B cell (primary cell): Measurements from ENCODE around the gene KCNJ18. TPM values are rescaled to one million over a fixed set of nuclear protein-coding genes. Genes with fewer than 3 reads are reported as not detected.

Experiments used
- ATAC-seq: fragments of 200-7000 bp; cut with Tn5 transposase; one replicate; pipeline ENCODE4 v1.10.0; 2021; ENCODE audit warnings: low read depth, mild to moderate bottlenecking, moderate number of reproducible peaks, moderate library complexity
- CTCF ChIA-PET: fragments of 350-600 bp; sonication (Branson Sonifier 250); formaldehyde crosslinking; loops from one replicate; lab custom pipeline; 2021; ENCODE audit warnings: antibody characterized with exemption, inconsistent platforms; lab: Charles Lee
- POLR2A ChIA-PET: fragments of 350-600 bp; sonication (Branson Sonifier 250); formaldehyde crosslinking; loops from one replicate; lab custom pipeline; 2021; ENCODE audit warnings: antibody characterized with exemption; lab: Charles Lee
- DNase-seq: peaks from one replicate; pipeline ENCODE4 v3.0.0; 2013
- H2AFZ ChIP-seq: 2 replicates; pipeline ENCODE4 v1.6.1; 2012; ENCODE audit warnings: mild to moderate bottlenecking, low read depth, low read length; ENCODE audit not compliant: insufficient read depth, poor library complexity, severe bottlenecking
- H3K27ac ChIP-seq, 2 donors: 1 replicate in 1 of 2; 2 replicates in 1 of 2; pipeline ENCODE4 v1.5.1; 2012 to 2013; ENCODE audit warnings: low read length in 2 of 2, mild to moderate bottlenecking in 2 of 2, moderate library complexity in 1 of 2
- H3K27me3 ChIP-seq, 4 experiments: fragments of 200-600 bp in 1 of 4; sonication (generic) in 1 of 4; replicated peaks in 1 of 4; 1 replicate in 2 of 4; 2 replicates in 2 of 4; pipeline versions ENCODE4 v1.6.1 to v1.7.0; 2013 to 2016; ENCODE audit warnings: low read length in 3 of 4, mild to moderate bottlenecking in 2 of 4, mixed read lengths in 1 of 4, moderate library complexity in 1 of 4; ENCODE audit not compliant: insufficient read depth in 4 of 4, control insufficient read depth in 3 of 4; ENCODE audit errors: control extremely low read depth in 1 of 4
- H3K36me3 ChIP-seq, 2 experiments: replicated peaks in 1 of 2; 1 replicate in 1 of 2; 2 replicates in 1 of 2; pipeline versions ENCODE4 v1.6.1 to v1.7.1; 2013; ENCODE audit warnings: low read length in 1 of 2; ENCODE audit not compliant: insufficient read depth in 2 of 2, control insufficient read depth in 1 of 2; ENCODE audit errors: control extremely low read depth in 1 of 2, extremely low read depth in 1 of 2
- H3K4me1 ChIP-seq, 2 donors: fragments of 200-600 bp in 1 of 2; sonication (generic) in 1 of 2; 1 replicate in 1 of 2; 2 replicates in 1 of 2; pipeline versions ENCODE4 v1.5.1 to v1.6.1; 2013 to 2017; ENCODE audit warnings: low read length in 2 of 2; ENCODE audit not compliant: control insufficient read depth in 2 of 2, insufficient read depth in 2 of 2
- H3K4me2 ChIP-seq: replicated peaks from 2 replicates; pipeline ENCODE3; 2012; ENCODE audit warnings: mild to moderate bottlenecking, low read depth, low read length; ENCODE audit not compliant: poor library complexity, severe bottlenecking
- H3K4me3 ChIP-seq, 5 experiments: fragments of 200-600 bp in 1 of 5; sonication (generic) in 1 of 5; 1 replicate in 3 of 5; 2 replicates in 2 of 5; pipeline versions ENCODE4 v1.5.1 to v1.7.0; 2011 to 2016; ENCODE audit warnings: low read length in 4 of 5, mild to moderate bottlenecking in 4 of 5, low read depth in 2 of 5, control low read depth in 1 of 5, moderate library complexity in 1 of 5; ENCODE audit not compliant: insufficient read depth in 1 of 5; ENCODE audit errors: control extremely low read depth in 1 of 5, extremely low read depth in 1 of 5
- H3K79me2 ChIP-seq: fragments of 200-600 bp; sonication (generic); one replicate; pipeline ENCODE4 v1.6.0; 2016; ENCODE audit warnings: low read length; ENCODE audit not compliant: control insufficient read depth, insufficient read depth
- H3K9ac ChIP-seq: fragments of 200-600 bp; sonication (generic); 2 replicates; pipeline ENCODE4 v1.6.1; 2017; ENCODE audit warnings: mild to moderate bottlenecking, low read length, moderate library complexity
- H3K9me3 ChIP-seq, 3 donors: one replicate each; pipeline versions ENCODE4 v1.6.1 to v1.7.1; 2013; ENCODE audit warnings: low read length in 2 of 3; ENCODE audit not compliant: control insufficient read depth in 2 of 3, insufficient read depth in 1 of 3; ENCODE audit errors: control extremely low read depth in 1 of 3
- H4K20me1 ChIP-seq: 2 replicates; pipeline ENCODE4 v1.6.0; 2012; ENCODE audit warnings: mild to moderate bottlenecking, low read length; ENCODE audit not compliant: insufficient read depth, control insufficient read depth, poor library complexity, severe bottlenecking
- H3K27ac Mint-ChIP-seq: one replicate; pipeline ENCODE4 v1.8.0; 2021; ENCODE audit warnings: mixed read lengths
- H3K27me3 Mint-ChIP-seq: one replicate; pipeline ENCODE4 v1.8.0; 2021; ENCODE audit warnings: mixed read lengths
- H3K4me1 Mint-ChIP-seq: one replicate; pipeline ENCODE4 v1.8.0; 2021; ENCODE audit warnings: mixed read lengths
- H3K4me3 Mint-ChIP-seq: one replicate; pipeline ENCODE4 v1.8.0; 2021; ENCODE audit warnings: mixed read lengths
- H3K9me3 Mint-ChIP-seq: one replicate; pipeline ENCODE4 v1.8.0; 2022; ENCODE audit warnings: mixed read lengths; ENCODE audit not compliant: insufficient read depth
- CTCF ChIP-seq: fragments of 200-600 bp; IDR thresholded peaks from one replicate; pipeline ENCODE4 v1.8.0; 2022; ENCODE audit warnings: antibody characterized with exemption, mild to moderate bottlenecking
- EZH2 ChIP-seq: IDR thresholded peaks from 2 replicates; pipeline ENCODE4 v1.6.1; 2012; ENCODE audit warnings: borderline replicate concordance, low read depth, mild to moderate bottlenecking, moderate library complexity, low read length; ENCODE audit not compliant: insufficient read depth, poor library complexity, severe bottlenecking
- WGBS: methylation state at CpG from one replicate; pipeline ENCODE4 v1.1.5; 2013; ENCODE audit warnings: missing lambda C conversion rate; ENCODE audit not compliant: insufficient coverage; 5-methylcytosine and 5-hydroxymethylcytosine counted together
- intact Hi-C: fragments of 100-400 bp; cut with micrococcal nuclease; formaldehyde crosslinking; loops from one replicate; pipeline ENCODE4 v1.10.0; 2022
- polyA plus RNA-seq: library from polyadenylated mRNA; depleted of rRNA; stranded (reverse); fragments of >200 nt; gene quantifications from 2 replicates; pipeline ENCODE4 v1.2.3, GENCODE V29; 2012
- total RNA-seq, 2 donors: library from RNA; stranded (reverse); fragments of 120-200 nt in 1 of 2; gene quantifications; 1 replicate in 1 of 2; 2 replicates in 1 of 2; pipeline versions ENCODE4 v1.2.3 to v1.2.4, GENCODE V29; 2013 to 2022

KCNJ18 gene
- total and polyA plus RNA-seq, 2 donors (not counting 1 experiment from before 2014, with no cell fraction given): not detected

DNA sequence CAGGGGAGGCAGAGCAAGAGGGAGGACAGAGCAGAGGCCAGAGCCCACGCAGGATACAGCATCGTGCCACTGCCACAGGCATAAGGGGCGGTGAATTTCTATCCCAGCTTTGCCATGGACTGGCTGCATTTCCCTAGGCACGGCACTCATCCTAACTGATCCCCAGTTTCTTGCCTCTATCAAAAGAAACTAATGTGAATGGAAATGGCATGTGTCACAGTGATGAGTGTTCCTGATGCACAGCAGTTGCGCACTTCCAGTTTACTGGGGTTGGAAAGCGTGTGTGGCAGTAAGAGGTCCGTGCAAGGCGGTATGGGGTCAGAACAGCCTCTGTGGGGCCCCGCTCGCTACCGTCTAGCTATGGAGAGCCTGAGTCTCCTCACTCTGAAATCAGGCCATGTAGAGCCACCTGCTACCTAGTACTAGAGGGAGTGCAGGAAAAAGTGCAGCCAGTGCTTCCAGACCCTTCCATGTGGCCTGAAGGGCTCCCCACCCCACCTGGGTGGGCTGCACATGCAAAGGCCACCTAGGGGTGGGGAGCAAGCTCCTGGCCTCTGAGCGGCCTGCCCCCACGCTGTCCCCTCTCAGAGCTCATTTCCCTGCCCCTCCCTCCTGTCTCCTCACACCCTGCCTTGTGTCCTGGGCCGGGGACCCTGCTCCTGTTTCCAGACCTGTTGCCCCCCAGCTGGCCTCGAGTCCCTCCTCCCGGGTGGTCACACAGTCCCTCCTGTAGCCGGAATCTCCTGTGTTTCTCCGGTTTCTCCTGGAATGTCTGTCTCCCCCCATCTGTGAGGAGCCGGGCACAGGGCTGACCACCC lies 5.0 kb upstream of the KCNJ18 start:
- intact Hi-C loops: no loop called here
- Histone ChIP-seq H3K9me3 (peaks cover 0 to 41% (median 0%) of the 10 kb centered on the region in 3 donors), H3K36me3 (no peaks in the 10 kb centered on the region), H3K79me2 (no peaks in the 10 kb centered on the region), H3K4me3 (no peak overlapping the region), H3K4me2 (no peak overlapping the region), H3K9ac (no peak overlapping the region), H3K27me3 (no peaks in the 10 kb centered on the region), H4K20me1 (no peaks in the 10 kb centered on the region), H3K27ac (no peak overlapping the region), H3K4me1 (no peaks in the 10 kb centered on the region), H2AFZ (no peak overlapping the region)
- ATAC-seq: no peak
- no peaks in the 10 kb centered on the region for H3K4me1 Mint-ChIP-seq
- no peaks in the 10 kb centered on the region for H3K27me3 Mint-ChIP-seq
- ChIA-PET CTCF (no interaction called here), POLR2A (no interaction called here)
- no peak overlapping the region for H3K4me3 Mint-ChIP-seq
- TF ChIP-seq EZH2: no peak
- TF ChIP-seq CTCF: no peak
- DNase-seq: no peak
- no peak overlapping the region for H3K27ac Mint-ChIP-seq
- H3K9me3 Mint-ChIP-seq: no peaks in the 10 kb centered on the region
- WGBS: 82% methylated on average over 17 of the region's 19 CpGs

DNA sequence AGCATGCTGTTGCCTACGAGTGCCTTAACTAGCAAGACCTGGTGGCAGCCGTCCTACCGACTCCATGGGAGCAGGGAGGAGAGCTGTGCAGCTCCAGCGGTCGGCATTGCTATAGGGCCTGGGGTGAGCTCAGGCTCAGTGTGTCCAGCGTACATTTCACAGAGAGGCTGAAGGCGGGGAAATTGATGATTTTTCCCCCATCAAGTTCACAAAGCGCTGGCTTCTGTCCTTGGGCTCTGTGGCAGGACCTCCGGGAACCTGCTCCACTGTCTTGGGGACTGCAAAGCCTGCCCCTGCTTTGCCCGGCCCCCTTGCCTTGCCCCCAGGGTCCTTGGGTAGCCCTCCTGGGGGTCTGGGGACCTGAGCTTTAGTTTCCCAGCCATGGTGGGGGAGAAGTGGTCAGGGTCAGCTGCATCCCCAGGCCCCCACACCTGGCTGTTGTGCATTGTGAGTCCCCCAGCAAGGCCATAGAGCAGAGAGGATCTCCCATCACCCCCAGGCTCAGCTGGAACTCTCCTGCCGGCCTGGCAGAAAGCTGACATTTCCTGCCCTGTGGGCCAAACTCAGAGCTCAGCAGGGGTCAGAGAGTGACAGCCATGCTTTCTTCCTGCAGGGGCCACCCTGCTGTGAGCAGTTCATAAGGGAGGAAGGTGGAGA lies 3.9 kb upstream of the KCNJ18 start:
- no peaks in the 10 kb centered on the region for H4K20me1 ChIP-seq
- POLR2A ChIA-PET: no interaction called here
- H3K4me3 Mint-ChIP-seq: no peak overlapping the region
- no peak for DNase-seq
- no peak for TF ChIP-seq EZH2
- TF ChIP-seq CTCF: no peak
- no peak overlapping the region for H2AFZ ChIP-seq
- CTCF ChIA-PET: no interaction called here
- no peaks in the 10 kb centered on the region for H3K4me1 Mint-ChIP-seq
- H3K79me2 ChIP-seq: no peaks in the 10 kb centered on the region
- H3K36me3 ChIP-seq: no peaks in the 10 kb centered on the region
- no peak overlapping the region for H3K27ac ChIP-seq
- no peaks in the 10 kb centered on the region for H3K4me1 ChIP-seq
- no peaks in the 10 kb centered on the region for H3K9me3 Mint-ChIP-seq
- ATAC-seq: no peak
- intact Hi-C loops: no loop called here
- H3K27me3 Mint-ChIP-seq: no peaks in the 10 kb centered on the region
- 78% methylated on average over 10 of the region's 11 CpGs for WGBS
- no peak overlapping the region for H3K9ac ChIP-seq
- peaks cover 0 to 41% (median 0%) of the 10 kb centered on the region in 3 donors for H3K9me3 ChIP-seq
- no peaks in the 10 kb centered on the region for H3K27me3 ChIP-seq
- no peak overlapping the region for H3K4me2 ChIP-seq
- no peak overlapping the region for H3K4me3 ChIP-seq
- H3K27ac Mint-ChIP-seq: no peak overlapping the region
